Measurements from ENCODE around the gene PREB.

Gene PREB

DNA sequence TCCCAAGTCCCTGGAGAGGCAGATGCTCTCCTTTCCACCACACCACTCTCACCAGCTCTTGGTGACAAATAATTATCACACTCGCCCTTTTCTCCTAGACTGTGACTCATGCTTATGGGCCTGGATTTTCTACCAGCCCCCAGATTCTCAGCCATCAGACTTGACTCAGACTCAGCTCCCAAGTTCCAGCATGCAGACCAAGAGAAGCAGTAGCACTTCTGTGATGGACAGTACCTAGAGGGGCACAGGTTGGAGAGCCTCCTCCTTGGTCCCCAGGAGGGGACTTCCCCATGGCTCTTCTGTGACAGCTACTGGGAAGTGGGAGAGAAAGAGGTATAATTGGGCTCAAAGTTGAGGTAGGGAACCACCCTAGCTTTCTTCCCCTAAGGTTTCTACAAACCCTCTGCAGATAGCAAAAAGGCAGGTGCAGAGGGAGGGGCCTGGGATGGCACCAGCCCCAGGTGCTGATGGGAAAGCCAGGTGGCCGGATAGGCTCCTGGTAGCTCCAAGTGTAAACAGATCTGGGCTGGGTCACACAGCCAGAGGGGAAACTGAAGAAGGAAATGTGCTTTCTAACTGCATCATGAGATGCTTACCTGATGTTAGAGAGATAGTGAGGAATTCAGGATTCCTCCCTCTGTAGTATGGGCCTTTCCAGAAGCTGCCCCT is 18.5 kb upstream of the PREB start:
- DNase-seq (ENCODE audit: low read depth in 2 of 2) = no peak

DNA sequence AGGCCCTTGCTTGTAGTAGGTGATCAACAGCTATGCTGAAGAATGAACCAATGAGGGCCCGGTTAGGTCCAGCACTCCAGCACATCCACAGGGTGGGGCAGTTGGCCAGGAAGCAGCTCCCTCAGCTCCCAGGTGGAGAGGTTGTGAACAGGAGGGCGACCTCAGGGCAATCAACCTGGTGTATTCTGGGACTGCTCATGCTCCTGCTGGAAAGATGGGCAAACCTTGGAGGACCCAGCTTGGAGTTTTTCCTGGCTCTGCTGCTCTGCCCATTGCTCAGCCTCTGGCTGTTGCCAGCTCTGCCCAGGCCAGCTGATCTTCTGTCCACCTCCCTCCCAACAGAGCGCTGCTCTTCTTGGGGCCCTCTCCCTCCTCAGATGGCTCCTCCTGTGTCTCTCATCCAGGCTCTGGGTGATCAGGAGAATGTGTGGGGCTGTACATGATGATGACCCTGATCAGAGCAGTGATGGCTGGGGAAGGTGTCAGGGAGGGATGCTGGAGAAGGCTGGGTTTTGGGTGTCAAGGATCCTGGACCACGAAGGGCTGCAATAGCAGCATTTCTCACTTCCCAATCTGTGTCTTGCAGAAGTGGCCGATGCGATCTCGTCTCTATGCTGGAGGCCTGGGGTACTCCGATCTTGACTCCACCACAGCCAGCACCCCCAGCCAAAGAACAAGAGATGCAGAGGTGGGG is 17.8 kb upstream of the PREB start:
- no peak for DNase-seq (ENCODE audit: low read depth in 2 of 2)

DNA sequence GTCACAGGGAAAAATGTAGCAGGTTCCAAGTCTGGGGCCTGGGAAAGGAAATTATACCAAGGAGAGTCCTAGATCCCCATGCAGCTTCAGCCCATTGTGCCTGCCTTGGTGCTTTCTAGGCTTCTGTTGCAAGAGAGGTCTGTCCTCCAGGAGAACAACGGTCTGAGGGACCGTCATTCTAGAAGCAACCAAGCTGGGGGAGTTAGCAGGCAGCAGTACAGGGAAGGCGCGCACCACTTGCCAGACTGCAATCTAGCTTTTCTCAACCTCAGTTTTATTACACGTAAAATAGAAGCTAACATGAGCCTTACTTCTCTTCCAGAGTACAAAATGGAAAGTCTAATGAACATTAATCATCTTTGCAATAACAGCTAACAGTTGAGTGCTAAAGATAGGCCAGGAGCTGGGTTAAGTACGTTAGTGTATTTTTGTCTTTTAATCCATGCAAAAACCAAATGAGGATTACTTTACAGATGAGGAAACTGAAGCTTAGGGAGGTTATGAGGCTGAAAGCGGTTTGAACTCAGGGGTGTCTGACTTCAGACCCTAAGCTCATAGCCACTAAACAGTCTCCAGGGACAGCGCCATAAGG is 16.3 kb upstream of the PREB start:
- no peak for DNase-seq (ENCODE audit: low read depth in 2 of 2)

DNA sequence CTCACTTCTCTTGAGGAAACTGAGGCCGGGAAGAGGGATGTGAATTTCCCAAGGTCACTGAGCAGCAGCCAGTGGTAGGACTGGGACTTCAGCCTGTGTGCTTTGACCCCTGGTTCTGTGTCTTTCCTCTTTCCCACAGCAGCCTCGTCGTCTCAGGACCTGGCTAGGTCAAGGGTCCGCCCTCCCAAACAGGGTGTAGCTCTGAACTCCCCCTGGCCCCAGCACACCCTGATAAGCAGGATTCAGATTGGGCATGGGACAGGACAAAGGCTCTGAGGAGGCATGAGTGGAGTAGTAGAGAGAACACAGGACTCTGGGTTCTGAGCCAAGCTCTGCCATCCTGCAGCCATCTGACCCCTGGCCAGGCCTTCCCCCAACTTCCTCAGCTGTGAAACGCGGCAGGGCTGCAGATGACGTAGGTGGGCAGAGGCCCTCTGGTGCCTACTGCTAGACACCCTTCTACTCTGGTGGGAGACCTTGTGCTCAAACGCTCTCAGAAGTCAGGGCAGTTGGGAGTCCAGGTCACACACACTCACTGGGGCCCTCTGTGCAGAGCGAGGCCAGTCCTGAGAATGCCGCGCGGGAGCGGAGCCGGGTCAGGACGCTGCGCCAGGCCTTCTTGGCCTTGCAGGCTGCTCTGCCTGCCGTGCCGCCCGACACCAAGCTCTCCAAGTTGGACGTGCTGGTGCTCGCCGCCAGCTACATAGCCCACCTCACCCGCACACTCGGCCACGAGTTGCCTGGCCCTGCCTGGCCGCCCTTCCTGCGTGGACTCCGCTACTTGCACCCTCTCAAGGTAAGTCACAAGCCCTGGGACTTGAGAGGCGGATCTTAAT is 15.4 kb upstream of the PREB start:
- no peak for DNase-seq (ENCODE audit: low read depth in 2 of 2)

DNA sequence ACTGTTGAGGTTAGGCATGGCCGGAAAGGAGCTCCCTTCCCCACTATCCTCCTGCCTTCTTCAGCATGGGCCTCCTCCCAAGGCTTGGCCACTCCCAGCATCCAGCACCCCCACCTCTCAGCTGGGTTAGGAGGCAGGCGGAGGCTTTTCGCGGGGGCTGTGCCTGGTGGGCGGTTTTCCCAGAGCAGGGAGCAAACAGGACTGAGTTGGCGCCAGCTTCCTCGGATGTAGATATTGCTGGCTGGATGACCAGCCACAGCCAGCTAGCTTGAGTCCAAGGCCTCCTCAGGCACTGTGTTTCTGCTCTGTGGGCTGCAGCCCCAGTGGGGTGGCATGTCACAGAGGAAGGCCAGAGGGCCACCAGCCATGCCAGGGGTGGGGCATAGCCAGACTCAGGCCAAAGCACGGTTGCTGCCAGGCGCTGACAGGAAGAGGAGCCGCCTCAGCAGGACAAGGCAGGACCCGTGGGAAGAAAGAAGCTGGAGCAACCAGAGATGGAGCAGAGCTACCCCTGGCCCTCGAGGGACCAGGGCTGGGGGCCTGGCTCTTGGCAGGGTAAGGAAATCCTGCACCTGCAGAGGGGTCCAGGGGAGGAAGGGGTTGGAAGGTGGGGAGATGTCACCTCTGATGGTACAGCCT is 14.5 kb upstream of the PREB start, which contains the start of gene TCF23:
Gene TCF23, plus strand, starts transcription at position 204 of the 639 bp plus-strand sequence. Its CDS starts 130 bp downstream, at position 334.
- no peak for DNase-seq (ENCODE audit: low read depth in 2 of 2)

DNA sequence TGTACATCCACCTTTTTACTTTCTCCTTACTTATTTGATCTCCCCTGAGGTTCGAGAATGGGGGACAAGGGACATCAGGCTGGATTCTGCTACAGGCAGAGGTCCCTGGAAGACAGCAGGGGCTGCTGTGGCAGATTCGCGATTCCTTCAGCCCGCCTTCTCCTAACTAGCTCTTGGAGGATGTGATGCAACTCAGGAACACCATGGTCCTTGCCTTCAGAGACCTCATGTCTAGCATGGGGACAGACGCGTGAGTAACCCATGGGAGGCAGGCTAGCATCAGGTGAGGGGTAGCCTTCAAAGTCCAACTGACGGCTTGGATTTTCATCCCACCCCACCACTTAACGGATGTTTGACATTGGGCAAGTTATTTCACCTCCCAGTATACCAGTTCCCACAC is 13.5 kb upstream of the PREB start:
- no peak for DNase-seq (ENCODE audit: low read depth in 2 of 2)

DNA sequence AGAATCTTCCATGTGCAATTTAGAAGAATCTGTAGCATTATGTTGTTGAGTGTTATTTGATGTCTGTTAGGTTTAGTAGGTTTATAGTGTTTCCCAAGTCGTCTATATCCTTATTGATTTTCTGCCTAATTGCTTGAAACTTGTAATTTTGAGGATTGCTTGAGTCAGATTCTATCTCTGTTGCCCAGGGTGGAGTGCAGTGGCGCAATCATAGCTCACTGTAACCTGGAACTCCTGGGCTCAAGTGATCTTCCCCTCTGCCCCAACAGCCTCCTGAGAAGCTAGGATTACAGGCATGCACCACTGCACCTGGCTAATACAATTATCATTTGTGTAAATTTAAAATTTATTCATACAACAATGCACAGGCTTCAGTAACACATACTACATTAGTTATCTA is 11.2 kb upstream of the PREB start:
- DNase-seq (ENCODE audit: low read depth in 2 of 2) = no peak

DNA sequence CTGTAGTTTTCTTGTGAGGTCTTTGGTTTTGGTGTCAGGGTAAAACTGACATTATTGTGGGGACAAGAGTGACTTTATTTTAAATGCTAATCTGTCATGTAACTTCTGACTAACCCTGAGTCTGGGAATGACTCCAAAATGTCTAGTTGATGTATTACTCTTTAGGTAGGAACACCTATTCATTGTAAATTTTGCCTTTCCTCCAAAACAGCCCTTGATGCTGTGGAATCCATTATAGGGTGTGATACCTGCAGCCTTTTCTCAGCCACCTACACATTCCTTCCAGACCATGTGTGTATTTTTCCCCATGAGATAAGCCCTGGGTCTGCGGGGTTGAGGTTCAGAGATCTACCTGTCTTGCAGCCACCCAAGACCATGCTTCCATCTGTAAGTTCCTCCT is 8.8 kb upstream of the PREB start:
- DNase-seq (ENCODE audit: low read depth in 2 of 2) = no peak

DNA sequence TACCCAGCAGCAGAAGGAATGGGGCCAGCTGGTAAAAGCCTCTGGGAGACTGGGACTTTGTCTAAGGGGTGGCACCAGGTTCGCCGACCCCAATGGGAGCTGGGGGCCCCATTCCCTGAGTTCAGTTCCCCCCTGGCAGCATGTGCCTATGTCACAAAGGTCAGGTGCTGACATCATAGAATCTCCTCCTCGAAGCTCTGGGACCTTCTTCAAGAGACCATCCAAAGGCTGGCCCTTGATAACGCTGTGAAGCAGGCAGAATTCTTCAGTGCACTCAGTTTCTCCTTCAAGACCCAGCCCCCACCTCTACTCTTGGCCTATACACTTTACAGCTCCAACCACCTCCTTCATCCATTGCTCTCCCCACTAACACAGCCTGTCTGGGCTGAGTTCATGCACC is 4.9 kb upstream of the PREB start, which contains the start of gene PRR30:
Gene PRR30, minus strand, starts transcription at position 101 of the 400 bp plus-strand sequence. CDS start 1,081 bp downstream, outside the sequence.
- DNase-seq (ENCODE audit: low read depth in 2 of 2) = no peak

DNA sequence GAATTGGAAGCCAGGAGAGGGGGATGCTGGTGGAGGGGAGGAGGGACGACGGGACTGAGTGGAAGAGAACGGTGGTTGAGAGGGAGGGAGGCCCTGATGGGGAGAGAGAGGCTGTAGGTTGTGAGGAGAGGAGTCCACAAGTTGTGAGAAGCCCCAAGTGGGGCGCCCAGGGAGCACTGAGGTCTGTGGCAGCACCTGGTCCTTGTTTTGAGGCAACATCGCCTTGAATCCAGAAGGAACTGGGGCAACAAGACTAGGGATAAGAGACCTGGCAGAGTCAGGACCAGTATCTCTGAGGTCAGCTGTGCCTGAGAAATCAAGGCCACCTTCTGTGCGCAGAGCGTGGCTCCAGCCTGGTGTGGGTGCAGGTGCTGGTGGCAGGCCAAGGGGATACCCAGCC is 3.7 kb upstream of the PREB start:
- no peak for DNase-seq (ENCODE audit: low read depth in 2 of 2)

DNA sequence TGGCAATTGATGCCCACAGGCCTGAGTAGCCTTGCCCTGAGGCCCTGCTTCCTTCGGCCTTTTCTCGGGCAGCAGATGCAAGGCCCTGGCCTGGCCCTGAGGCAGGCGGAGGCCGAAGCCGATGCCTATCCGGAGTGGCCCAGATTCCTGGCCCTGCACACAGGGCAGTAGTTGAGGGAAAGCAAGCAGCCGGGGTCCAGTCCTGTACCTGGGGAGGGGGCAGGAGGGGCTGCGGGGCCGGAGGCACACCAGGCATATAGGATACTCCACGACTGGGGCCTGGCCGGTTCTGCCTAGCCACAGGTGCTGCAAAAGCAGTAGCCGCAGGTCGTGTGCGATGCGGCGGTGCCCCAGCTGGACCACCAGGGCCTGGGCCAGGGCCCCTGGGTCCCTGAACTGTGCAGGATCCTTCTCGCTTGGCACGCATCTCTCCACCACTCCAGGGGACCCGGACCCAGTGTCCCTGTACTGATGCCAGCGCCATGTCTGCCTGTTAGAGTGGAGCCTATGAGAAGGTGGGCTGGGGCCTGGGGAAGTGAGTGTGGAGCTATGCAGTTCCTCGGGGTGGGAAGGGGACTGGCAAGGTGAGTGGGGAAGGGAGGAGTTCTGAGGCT is 3.0 kb upstream of the PREB start:
- no peak for DNase-seq (ENCODE audit: low read depth in 2 of 2)

DNA sequence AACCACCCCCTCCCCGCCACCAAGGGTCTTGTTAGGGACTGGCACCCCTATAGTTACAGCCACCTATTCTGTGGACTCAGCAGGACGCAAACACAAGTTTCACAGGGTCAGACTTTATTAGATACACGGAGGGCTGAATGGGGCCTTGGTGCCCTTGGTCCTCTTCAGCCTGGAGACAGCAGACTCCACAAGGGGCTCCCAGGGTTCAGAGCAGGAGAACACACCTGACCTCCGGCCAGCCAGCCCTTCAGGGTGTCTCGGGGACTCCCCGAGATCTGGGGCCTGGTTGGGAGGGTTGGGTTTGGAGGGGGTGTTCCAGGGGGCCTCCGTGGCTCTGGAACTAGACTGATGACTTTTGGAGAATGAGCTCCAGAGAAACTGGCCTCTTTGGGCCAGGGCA is 2.3 kb upstream of the PREB start:
- DNase-seq (ENCODE audit: low read depth in 2 of 2) = no peak

DNA sequence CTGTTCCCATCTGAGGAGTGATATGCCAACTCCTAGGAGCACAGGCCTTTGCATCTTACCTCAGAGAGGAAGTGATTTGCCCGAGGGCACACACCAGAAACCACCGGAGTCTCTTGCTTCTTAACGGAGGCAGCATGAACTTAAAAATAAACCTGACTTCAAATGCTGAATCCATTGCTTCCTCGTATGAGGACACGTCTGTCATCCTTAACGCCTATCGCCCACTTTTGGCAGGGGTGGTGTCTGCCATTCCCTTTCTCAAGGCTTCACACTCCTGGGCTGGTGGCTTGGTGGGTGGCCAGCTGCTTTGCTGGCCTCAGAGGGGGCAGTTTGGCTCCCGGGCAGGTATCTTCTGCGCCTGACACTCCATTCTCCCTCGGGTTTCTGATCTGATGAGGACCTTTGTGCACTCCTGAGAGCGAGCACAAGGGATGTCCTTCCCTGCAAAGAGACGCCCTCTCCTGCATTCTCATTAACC is 1.1 kb upstream of the PREB start:
- no peak for DNase-seq (ENCODE audit: low read depth in 2 of 2)

DNA sequence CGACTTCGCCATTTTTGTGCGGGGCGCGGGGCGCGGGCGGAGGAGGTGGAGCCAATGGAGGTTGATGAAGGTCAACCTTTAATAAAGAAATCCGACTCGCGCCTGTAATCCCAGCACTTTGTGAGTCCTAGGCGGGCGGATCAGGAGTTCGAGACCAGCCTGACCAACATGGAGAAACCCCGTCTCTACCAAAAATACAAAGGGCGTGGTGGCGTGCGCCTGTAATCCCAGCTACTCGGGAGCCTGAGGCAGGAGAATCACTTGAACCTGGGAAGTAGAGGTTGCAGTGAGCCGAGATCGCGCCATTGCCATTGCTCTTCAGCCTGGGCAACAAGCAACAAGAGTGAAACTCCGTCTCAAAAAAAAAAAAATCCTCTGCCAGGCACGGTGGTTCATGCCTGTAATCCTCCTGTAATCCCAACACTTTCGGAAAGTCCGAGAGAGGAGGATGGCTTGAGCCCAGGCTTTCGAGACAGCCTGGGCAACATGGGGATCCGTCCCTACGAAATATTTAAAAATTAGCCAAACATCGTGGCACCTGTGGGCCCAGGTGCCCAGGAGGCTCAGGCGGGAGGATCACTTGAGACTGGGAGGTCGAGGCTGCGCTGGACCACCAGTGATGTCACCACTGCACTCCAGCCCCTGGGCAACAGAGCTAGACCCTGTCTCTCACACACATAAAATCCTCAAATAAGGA is 493 bp upstream of the PREB start:
- DNase-seq (ENCODE audit: low read depth in 2 of 2) = no peak

DNA sequence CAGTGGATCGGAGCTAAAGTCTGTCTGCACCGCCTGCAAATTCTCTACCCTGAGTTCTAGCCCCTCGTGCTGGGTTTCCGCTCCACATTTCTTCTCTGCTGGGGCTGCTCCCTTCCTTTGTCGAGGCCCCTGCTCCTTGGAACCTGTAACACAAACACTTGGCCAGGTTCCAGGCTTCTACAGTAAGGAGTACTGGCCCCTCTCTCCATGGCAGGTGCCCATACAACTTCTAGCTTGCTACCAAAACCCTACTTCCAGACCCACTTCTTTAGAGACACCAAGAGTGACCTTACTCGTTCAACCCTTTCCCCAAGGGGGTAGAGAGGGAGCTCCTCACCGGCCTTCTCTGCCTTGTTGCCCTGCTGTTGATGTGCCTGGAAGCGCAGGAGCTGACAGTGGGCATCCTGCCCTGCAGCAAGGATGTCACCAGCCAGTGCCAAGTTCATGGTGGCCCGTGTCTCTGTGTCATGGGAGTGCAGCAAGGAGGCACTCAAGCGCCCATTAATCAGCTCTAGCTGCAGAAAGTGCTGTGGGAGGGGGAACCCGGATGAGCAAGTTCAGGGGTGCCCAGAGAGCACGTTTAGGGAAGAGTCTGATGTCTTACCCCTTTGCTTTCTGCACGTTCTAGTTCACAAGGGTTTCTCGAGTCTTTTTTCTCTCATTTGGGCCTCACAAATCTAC is 1.1 kb downstream of the PREB start:
- no peak for DNase-seq (ENCODE audit: low read depth in 2 of 2)

DNA sequence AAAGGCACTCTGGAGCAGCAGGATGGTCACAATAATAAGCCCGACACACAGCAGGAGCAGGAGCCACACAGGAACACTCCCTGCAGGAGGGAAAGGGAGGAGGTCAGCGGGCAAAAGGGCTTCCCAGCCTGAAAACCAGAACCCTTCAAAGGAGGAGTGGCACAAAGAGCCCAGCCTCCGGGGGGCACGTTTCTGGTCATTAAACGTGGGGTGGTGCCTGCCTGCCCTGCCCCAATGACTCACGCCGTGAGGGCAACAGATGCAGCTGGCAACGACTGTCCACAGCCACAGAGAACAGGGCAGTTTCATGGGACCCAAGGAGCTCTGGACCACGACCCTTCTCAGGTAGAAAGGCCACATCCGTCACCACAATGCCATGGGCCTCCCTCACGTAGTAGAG is 3.0 kb downstream of the PREB start:
- DNase-seq (ENCODE audit: low read depth in 2 of 2) = no peak

DNA sequence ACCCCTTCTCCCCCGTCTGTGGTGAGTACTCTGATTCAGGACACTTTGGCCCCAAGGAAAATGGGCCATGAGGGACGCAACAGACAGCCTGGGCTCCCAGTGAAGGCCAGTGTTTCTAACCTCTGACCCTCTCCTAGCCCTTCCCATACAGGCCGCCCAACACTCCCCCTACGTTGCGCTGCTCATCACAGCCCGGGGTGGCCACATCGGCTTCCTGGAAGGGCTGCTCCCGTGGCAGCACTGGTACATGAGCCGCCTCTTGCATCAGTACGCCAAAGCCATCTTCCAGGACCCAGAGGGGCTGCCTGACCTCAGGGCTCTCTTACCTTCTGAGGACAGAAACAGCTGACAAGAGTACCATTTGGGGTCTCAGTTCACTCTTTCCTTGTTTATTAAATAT is 4.0 kb downstream of the PREB start:
- DNase-seq (ENCODE audit: low read depth in 2 of 2) = no peak

DNA sequence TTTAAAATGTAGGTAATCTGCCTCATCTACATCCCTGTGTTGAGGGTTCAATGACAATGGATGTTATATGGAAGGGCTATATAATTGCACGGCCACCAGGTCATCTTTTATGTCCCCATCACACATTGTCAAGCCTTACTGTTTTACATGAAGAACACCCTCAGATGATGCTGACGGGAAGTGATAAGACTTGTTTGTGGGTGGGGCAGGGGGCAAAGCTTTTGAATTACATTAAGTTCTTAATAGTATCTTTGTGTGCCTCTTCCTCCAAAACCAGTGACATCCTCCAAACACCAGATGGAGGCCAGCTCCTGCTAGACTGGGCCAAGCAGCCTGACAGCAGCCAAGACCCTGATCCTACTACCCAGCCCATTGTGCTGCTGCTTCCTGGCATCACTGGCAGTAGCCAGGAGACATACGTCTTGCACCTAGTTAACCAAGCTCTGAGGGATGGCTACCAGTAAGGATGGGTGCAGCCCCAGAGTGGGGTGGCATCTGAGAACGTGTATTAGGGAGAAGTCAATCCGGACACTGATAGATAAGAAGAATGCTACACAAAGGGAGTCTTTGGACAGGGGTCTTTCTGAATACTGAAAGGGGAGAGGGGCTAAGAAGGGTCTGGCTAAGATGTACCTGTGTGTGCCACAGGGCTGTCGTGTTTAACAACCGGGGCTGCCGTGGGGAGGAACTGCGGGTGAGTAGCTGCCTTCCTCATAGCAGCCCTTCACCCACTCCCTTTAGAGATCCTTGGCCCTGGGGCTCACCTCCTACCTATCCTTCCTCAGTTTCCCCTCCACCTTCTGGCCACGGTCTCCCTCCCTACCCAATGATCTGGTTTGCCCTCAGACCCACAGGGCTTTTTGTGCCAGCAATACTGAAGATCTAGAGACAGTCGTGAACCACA is 5.5 kb downstream of the PREB start:
- no peak for DNase-seq (ENCODE audit: low read depth in 2 of 2)

Data from stimulated activated CD8-positive, alpha-beta memory T cell treated with anti-CD3 and anti-CD28 coated beads, Interleukin-7, amount 100 ng/mL, for 4 hours (primary cell).